COR-L47 (cell line): ENCODE measurements around the gene CCT6A.
"Not testable (repeated sequence)": the region's sequence is repeated elsewhere in the genome, so short reads cannot be mapped to it uniquely, and the experiment has no call there.

Experiments
- DNase-seq: peaks from one replicate; lab custom pipeline; 2025; lab: John Stamatoyannopoulos, UW

CCT6A gene

GRCh38 chr7:56051053-56051338, 569 bp upstream of the CCT6A start:
- no peak for DNase-seq

GRCh38 chr7:56053379-56053778, 1.8 kb downstream of the CCT6A start:
- DNase-seq: no peak

- no peak for DNase-seq
Observed at GRCh38 chr7:56053993-56054392, 2.4 kb downstream of the CCT6A start.

GRCh38 chr7:56062382-56062781, 10.8 kb downstream of the CCT6A start:
- no peak for DNase-seq

DNA sequence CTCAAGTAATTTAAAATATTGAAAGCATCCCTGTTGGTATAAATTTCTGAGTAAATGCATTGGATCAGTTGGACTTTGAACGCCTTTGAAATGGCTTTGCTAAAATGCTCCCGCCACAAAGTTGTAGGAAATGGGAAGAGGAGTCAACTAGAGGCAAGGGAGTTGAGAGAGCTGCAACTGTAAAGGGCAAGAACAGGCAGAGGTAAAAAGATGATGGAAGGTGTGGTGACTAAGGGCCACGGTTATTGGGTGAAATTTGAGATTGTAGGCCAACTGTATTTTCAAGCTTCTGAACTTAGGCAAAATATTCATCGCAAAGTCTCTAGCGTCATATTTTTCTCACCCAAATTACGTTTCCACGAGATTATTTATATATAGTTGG, 11.9 kb downstream of the CCT6A start:
- DNase-seq: no peak

GRCh38 chr7:56063882-56064625, 12.5 kb downstream of the CCT6A start, which contains the start of gene SUMF2:
Gene SUMF2, plus strand, starts transcription at chr7:56064286. Its CDS starts 26 bp downstream, at chr7:56064312.
- peak; percentile 82 for DNase-seq

DNA sequence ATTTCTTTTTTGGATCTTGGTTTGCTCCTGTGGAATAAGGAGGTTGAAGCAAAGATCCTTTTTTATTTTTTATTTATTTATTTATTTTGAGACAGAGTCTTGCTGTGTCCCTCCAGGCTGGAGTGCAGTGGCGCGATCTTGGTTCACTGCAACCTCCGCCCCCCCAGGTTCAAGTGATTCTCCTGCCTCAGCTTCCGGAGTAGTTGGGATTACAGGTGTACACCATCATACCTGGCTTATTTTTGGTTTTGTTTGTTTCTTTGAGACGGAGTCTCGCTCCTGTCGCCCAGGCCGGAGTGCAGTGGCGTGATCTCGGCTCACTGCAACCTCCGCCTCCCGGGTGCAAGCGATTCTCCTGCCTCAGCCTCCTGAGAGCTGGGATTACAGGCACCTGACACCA, 14.8 kb downstream of the CCT6A start:
- not testable (repeated sequence) for DNase-seq

DNA sequence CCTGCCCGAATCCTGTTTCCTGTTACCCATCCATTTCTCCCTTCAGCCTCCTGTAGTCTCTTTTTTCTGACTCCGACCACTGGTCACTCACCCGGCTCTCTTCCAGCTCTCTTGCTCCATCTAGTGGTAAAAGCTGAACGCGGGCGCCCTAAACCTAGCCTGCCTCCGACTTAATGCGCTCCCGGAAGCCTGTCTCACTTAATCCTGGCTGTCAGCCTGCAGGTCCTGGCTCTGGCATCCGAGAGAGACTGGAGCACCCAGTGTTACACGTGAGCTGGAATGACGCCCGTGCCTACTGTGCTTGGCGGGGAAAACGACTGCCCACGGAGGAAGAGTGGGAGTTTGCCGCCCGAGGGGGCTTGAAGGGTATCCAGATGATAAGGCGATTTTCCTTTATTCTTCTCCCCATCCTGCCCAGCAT, 22.8 kb downstream of the CCT6A start:
- DNase-seq: peak; percentile 63

DNA sequence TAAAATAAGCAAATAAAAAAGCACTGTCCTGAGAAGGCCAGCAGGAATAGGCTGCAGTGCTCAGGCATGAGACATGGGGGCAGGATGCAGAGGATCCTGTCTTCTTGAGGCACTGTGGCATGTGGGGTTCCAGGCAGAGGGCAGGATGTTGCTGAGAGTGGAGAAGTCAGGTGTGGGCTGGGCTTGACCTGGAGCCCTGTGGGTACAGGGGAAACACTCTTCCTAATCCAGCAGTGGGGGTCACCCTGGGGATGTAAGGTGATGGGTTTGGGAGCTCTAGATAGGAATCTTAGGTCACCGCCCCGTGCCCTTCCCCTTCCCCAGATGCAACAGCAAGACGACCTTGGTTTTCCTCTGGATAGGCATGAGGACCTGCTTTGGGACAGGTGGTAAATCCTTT, 26.1 kb downstream of the CCT6A start:
- no peak for DNase-seq

- DNase-seq: no peak
Observed at GRCh38 chr7:56078196-56078595, 26.6 kb downstream of the CCT6A start.

GRCh38 chr7:56079450-56080185, 28.1 kb downstream of the CCT6A start:
- DNase-seq: peak; percentile 81

- not testable (repeated sequence) for DNase-seq
Observed at GRCh38 chr7:56080726-56081435, 29.3 kb downstream of the CCT6A start.

GRCh38 chr7:56081626-56082340, 30.2 kb downstream of the CCT6A start:
- no peak for DNase-seq

DNA sequence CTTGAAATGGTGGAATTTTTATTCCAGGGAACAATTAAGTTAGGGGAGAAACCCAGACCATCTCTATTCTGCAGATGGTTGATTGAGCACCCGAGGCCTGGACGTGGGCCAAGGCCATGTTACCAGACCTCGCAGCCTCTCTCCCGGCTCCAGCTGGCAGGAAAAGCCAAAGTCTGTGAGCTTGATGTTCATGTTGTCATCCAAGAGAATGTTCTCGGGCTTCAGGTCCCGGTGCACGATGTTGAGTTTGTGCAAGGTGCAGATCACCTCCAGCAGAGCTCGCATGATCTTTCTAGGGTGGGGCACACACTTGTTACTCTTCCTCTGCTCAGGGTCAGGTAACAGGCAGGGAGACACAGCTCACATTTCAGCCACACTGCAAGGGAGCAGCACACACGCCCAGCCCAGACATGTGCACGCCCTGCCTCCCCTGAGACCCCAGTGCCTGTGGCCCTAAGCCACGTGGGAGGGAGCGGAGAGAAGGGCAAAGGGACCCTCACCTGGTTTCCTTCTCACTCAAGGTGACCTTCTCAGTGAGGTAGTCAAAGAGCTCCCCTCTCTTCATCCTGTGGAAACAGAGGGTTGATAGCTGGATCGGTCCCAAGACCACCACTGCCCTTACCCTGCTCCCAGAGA, 31.7 kb downstream of the CCT6A start:
- DNase-seq: peak; percentile 20

DNA sequence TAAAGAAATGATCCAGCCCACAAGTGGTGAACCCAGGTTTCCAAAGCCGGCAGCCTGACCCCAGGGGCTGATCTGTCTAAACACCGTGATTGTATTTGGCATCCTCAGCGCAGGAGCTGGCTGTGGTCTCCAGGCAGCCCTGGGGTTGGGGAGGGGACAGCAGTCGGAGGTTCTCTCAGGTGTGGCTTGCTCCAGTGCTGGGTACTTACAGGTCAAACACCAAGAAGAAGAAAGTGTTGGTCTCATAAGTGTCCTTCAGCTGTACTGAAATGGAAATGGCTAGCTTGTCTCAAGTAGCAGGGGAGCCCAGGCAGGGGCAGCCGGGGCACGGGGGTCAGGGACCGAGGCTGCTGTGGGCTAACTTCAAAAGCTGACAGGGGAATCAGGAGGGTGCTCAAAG, 35.2 kb downstream of the CCT6A start:
- DNase-seq: no peak

GRCh38 chr7:56087445-56087844, 35.9 kb downstream of the CCT6A start:
- DNase-seq: no peak

DNA sequence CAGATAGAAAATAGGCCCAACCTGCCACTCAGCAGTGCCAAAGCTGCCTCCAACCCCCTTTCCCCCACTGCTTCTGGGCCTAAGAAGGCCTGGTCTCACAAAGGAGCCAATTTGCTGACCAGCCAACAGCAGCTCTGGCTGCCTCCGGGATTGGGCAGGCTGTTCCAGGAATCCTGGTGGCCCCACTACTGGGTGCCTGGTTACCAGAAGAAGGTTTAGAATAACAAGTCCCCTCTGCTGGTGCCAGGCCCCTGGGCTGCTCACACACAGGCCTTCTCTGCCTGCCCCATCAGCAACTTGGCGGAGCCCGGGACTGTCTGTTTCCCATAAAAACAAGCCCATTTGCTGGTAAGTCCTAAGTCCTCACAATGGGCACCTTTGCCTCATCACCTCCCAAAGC, 40.0 kb downstream of the CCT6A start:
- DNase-seq: no peak

- DNase-seq: not testable (repeated sequence)
Observed at GRCh38 chr7:56092388-56092787, 40.8 kb downstream of the CCT6A start.

GRCh38 chr7:56092789-56093531, 41.4 kb downstream of the CCT6A start, which contains the start of gene PHKG1:
Gene PHKG1, minus strand, starts transcription at chr7:56092952. Its CDS starts 4,011 bp downstream, at chr7:56088941.
- peak; percentile 64 for DNase-seq

DNA sequence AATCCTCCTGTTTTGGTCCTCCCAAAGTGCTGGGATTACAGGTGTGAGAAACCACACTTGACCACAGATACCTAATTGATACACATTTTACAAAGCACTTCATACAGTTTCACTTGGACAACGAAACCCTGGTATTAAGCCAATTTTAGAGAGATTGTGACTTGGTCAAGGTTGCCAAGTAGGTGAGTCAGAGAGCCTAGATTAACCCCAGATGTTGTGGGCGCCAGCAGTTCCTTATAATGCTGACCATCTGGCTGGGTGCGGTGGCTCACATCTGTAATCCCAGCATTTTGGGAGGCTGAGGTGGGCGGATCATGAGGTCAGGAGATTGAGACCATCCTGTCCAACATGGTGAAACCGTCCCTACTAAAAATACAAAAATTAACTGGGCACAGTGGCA, 46.1 kb downstream of the CCT6A start:
- no peak for DNase-seq
